Activated CD8-positive, alpha-beta memory T cell treated with anti-CD3 and anti-CD28 coated beads, Interleukin-2, amount 50 U/mL, for 48 hours (primary cell): ENCODE measurements around the gene ITPR3.

Source experiments
- DNase-seq: peaks from one replicate; pipeline ENCODE4 v3.0.0-alpha.2; 2020

ITPR3 gene

DNA sequence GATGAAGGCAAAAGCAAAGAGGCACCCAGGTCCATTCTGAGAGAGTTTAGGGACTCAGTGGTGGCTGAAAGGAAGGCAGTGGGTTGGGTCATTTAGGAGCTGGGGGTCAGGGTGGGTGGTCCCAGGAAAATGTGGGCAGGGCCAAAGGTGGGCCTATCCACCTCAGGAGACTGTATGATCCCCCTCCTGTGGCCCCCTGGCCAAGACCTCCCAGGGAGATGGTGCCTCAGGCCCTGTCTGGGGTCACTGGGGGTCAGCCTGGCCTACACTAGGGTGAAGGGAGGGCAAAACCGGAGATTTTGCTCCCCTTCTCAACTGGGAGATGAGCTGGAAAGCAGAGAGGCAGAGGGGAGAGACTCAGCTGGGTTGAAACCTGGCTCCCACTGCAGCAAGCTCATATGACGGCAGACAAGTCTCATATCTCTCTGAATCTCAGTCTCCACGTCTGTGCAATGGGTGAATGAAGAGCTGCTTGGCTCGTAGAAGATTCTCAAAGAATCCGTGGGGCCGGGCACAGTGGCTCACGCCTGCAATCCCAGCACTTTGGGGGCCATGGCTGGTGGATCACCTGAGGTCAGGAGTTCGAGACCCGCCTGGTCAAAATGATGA is 29.6 kb upstream of the ITPR3 start:
- DNase-seq = no peak

DNA sequence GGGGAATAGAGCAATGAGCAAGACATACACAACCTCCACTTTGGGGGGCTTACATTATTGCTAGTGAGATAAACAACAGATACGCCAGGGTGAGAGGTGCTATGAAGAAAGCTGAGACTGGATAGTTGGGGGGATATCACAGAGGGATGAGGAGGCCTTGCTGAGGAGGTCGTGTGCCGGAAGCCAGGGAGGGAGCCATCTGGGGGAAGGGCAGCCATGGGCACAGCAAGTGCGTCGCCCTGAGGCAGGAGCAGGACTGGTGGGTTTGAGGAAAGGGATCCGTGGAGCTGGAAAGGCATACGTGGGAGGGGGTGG is 28.9 kb upstream of the ITPR3 start:
- DNase-seq = peak; percentile 54

DNA sequence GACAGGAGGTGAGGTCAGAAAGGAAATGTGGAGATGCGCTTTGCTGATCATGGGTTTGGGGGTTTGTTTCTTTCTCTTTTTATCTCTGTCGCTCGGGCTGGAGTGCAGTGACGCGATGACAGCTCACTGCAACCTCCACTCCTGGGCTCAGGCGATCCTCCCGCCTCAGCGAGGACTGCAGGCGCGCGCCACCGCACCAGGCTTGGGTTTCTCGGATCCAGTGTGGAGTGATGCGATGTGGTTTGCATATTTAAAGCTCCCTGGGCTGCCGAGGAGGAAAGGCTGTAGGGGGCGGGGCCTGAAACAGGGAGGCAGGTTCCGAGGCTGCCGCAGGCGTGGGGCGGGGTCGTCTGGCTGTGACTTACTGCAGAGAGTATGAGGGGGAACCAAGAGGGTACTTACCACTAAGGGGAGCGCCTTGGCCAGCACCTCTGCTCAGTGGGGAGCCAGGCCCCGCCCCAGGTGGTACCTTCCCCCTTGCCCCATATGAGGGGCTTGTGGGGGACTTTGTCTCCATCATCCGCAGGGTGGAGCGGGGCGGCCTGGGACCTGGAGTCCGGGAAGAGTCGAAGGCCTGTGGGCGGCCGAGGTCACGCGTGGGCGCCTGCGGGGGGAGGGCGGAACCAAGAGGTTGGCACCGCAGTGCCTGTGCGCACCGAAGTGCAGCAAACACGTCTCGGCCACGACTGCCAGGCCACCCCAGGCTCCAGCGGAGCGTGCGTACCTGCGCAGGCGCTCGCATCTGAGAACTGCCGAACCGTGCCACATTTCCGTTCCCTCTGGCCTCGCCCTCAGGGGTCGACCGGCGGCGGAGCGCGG is 28.3 kb upstream of the ITPR3 start:
- peak; percentile 75 for DNase-seq

DNA sequence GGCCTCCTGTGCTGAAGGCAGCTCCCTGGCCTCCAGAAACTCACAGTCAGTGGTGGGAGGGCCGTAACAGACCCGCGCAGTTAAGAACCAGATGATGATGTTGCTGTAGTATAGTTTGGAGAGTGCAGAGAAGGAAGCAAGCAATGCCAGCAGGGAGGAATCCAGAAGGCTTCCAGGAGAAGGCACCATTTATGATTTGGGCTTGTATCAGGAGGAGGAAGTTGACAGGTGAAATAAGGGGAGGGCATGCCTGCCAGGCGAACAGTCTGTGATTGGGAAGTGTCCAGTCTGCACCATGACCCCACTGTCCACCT is 27.8 kb upstream of the ITPR3 start:
- no peak for DNase-seq

DNA sequence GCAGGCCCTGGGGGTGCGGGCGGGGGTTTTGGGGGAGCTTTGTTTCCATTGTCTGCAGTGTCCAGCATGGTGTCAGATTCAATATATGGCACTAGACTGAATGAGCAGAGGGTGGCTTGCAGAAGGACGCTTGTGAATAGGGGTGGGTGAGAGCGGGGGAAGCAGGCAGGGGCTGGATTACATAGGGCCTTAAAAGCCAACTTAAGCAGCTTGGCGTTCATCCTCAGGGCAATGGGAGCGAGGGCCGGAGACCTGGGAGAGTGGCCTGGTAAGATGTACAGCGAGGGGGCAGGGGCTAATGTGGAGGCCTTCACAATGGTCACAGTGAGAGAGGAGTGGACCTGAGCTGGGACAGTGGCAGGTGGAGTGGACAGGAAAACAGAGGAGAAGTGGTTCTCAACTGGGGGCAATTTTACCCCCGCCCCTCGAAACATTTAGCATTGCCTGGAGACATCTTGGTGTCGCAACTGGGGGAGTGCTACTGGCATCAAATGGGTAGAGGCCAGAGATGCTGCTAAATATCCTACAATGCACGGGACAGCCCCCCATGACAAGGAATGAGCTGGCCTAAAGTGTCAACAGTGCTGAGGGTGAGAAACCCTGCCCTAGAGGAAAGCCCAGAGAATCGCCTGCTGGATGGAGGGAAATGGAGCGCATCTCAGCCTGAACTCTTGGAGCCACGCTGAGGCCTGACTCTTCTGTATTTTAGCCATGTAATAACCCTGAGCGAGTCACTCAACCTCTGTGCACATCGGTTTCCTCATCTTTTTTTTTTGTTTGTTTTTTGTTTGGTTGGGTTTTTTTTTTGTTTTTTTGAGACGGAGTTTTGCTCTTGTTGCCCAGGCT is 25.9 kb upstream of the ITPR3 start:
- peak; percentile 46 for DNase-seq

DNA sequence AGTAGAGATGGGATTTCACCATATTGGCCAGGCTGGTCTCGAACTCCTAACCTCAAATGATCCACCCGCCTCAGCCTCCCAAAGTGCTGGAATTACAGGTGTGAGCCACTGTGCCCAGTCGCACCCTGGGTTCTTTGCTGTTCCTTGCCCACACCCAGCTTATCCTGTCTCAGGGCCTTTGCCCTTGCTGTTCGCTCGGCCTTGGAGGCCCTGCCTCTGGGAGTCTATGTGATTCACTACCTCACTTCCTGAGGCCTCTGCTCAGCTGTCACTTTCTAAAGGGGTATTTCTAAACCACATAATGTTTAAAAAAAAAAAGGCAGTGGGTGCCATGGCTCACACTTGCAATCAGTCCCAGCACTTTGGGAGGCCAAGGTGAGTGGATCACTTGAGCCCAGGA is 24.2 kb upstream of the ITPR3 start:
- peak; percentile 62 for DNase-seq

DNA sequence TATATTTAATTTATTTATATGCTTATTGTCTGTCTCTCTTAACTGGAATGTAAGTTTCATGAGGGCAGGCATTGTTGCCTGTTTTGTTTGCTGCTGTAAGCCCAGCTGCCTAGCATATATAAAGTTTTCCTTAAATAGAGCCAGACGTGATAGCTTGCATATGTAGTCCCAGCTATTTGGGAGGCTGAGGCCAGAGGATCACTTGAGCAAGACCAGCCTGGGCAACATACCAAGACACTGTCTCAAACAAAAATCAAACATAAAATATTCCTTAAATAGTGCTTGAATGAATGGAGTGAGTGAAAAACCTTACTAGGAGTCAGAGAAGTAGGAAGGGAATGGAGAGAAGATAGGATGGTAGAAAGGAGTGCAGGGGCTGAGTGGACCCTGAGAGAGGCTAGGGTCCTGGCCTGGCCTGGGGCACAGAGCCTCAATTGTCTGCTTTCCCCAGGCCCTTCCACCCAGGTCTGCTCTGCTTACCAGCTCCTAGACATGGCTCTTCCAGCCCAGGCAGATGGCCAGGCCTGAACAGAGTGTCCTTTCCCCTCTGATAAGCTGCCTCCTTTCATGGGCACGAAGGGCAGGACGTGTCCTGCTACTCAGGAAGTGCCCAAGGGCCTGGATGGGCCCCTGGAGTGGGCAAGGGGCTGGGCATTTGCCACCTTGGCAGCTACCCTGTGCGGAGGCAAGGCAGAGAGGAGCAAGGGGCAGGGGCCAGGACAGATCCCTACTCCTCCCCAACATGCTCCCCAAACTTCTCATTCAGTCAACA is 23.4 kb upstream of the ITPR3 start:
- peak; percentile 49 for DNase-seq

DNA sequence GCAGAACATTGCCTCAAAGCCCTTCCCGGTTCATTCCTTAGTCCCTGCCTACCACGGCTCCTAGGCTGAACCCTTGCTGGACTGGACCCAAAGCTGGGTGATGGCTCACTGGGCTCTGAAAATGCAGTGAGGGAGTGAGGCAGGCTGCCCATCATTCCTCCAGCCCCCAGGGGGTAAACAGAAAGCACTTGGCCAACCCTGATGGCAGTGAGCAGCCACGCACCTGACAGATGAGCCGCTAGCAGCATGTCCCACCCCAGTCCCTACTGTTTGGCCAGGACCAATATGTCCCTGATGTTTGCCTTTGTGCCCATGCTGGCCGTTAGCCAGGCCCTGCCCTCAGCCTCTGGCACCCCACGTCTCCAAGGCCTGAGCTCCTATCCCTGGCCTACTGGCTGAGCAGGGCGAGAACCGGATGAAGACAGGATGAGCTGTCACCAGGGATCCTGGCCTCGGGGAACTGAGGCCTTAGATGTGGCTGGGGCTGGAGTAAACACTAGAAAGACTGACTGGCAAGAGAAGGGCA is 21.6 kb upstream of the ITPR3 start:
- DNase-seq = no peak

DNA sequence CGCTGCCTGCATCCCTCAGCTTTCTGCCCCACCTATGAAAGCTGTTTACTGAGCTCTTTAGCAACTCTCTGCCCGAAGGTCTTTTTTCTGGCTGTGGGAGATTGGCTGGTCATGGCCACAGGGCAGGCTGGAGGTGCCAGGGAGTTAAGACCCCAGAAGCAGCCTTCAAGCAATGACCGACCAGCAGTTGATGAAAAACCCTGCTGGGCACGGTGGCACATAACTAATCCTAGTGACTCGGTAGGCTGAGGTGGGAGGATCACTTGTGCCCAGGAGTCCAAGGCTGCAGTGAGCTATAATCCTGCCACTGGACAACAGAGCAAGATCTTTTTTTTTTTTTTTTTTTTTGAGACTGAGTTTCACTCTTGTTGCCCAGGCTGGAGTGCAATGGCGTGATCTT is 20.4 kb upstream of the ITPR3 start:
- DNase-seq = no peak

DNA sequence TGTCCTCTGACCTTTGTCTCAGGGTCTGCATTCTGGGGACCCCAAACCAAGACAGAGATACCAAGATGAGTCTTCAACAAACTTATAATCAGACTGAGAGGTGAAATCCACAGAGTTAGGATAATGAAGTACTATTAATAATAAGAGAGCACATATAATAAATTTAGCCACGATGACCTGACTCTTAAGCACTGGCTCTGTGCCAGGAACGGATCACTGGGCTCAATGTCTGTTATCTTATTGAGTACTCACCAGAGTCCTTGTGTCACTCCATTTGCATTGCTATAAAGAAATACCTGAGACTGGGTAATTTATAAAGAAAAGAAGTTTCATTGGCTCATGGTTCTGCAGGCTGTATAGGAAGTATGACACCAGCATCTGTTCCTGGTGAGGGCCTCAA is 18.9 kb upstream of the ITPR3 start:
- no peak for DNase-seq

DNA sequence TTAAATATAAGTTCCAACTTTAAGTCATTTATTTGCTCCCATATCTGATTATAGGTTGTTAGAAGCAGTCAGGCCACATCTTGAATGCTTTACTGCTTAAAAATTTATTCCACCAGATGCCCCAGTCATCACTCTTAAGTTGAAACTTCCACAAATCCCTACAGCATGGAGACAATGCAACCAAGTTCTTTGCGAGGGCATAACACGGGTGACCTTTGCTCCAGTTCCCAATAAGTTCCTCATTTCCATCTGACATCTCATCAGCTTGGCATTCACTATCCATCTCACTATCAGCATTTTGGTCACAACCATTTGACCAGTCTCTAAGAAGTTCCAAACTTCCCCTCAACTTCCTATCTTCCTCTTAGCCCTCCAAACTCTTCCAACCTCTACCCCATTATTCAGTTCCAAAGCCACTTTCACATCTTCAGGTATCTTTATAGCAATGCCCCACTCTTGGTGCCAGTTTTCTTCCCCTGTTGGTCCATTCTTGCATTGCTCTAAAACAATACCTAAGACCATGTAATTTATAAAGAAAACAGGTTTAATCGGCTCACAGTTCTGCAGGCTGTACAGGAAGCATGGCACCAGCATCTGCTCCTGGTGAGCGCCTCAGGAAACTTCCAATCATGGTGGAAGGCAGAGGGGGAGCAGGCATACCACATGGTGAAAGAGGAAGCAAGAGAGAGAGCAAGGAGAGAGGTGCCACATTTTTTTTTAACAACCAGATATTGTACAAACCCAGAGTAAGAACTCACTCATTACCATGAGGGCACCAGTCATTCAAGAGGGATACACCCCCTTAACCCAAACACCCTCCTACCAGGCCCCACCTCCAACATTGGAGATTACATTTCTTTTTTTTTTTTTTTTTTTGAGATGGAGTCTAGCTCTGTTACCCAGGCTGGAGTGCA is 15.9 kb upstream of the ITPR3 start:
- DNase-seq = no peak

DNA sequence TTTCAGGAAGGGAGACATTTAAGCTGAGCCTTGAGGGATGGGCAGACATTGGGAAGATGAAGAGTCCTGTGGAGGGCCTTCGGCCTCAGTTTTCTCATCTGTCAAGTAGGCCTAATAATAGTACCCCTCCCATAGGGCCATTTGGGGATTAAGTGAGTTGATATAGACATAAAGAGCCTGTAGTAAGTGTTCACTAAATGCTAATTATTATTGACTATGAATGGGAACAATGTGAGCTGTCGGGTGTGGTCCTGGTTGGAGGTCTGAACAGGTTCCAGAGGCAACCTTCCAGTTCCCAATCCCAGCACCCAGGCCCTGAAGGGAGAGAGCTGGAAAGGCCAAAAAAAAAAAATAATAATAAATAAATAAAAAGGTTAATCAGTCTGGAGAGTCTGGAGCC is 14.5 kb upstream of the ITPR3 start:
- DNase-seq = no peak

DNA sequence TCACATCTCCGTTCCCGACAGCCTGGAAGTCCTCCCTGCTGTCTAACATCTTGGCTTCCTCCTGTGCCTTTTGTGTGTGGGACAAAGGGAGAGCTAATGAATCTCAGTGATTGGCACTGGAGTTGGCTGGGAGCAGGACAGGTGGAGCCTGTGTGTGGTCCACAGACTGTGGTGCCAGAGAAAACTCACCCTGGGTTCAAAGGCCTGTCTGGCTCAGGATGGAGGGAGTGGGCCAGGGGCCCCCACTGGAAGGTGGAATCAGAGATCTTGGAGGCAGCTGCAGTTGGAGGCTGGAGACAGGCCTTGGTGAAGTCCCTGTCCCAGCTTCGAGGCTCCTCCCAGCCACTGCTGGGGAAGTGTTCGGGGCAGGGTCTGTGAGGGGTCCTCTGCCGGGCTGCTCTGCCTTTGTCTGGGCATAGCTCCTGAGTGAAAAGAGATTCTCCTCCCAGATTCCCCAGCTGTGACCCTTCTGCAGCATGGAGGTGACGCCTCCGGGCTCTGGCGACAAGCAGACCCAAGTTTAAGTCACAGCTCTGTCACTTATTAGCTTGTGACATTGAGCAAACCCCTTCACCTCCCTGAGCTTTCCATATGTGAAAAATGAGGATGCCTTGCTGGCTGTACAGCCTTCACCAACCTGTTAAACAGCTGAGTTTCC is 13.9 kb upstream of the ITPR3 start:
- no peak for DNase-seq

DNA sequence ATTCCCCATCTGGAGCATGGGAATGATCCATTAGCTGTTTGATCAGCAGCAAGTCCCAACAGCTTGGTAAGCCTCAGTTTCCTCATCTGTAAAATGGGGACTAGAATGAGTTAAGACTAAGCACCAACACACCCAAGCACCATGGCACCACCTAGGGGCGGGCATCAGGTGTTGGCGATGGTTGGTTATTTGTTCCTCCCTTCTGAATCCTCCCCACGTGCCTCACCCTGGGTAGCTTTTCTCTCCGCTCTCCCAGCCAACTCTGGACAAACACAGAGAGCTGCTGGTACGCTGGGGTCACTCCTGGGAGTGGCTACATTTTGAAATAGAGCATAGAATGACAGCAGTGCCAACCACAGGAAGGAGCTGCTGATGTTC is 13.3 kb upstream of the ITPR3 start:
- no peak for DNase-seq

DNA sequence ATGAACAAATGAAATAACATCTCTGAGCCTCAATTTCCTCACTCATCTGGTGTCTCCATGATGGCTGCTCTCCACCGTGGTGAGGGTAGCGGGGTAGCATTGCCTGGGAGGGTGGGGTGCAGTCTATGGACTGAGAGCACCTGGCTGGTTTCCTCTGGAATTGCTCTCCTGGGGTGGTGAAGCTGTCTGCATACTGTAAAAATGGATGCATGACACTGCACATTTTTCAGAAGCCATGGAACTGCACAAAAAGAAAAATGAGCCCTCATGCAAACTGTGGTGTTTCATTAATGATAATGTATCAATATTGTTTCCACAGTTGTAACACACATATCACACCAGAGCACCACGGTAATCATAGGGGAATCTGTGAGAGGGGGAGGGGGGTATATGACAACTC is 12.1 kb upstream of the ITPR3 start:
- DNase-seq = no peak

DNA sequence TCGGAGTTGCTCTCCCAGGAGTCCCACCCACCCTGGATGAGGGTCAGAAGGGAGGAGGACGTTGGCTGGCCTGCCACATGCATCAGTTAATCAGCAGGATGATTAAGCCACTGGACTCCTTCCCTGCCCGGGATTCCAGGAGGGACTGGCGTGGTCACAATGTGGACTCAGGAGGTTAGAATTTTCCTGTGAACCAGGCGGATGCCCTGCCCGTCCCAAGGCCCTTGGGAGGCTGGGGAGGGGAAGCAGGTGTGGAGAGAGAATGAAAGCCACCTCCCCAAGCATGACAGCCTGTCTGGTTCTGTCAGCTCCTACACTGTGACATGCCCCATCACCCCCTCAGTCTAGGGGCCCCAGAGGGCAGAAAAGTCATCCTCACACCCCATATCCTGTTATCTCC is 11.6 kb upstream of the ITPR3 start:
- DNase-seq = no peak

DNA sequence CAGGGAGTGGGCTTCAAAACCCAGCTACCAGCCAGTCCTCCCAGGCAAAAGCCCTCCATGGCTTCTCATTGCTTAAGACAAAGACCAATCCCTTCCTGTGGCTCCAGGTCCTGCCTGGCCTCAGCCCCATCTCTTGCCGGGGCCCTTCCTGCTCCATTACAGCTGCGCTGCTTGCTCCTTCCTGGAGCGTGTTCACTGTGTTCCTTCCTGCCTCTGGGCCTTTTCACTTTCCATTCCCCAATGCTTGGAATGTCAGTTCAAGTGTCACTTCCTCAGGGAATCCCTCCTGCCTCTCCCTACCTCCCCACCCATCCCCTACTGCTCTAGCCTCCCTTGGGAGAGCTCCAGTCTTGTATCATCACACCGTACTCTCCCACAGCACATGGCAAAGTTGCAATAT is 11.1 kb upstream of the ITPR3 start:
- no peak for DNase-seq

DNA sequence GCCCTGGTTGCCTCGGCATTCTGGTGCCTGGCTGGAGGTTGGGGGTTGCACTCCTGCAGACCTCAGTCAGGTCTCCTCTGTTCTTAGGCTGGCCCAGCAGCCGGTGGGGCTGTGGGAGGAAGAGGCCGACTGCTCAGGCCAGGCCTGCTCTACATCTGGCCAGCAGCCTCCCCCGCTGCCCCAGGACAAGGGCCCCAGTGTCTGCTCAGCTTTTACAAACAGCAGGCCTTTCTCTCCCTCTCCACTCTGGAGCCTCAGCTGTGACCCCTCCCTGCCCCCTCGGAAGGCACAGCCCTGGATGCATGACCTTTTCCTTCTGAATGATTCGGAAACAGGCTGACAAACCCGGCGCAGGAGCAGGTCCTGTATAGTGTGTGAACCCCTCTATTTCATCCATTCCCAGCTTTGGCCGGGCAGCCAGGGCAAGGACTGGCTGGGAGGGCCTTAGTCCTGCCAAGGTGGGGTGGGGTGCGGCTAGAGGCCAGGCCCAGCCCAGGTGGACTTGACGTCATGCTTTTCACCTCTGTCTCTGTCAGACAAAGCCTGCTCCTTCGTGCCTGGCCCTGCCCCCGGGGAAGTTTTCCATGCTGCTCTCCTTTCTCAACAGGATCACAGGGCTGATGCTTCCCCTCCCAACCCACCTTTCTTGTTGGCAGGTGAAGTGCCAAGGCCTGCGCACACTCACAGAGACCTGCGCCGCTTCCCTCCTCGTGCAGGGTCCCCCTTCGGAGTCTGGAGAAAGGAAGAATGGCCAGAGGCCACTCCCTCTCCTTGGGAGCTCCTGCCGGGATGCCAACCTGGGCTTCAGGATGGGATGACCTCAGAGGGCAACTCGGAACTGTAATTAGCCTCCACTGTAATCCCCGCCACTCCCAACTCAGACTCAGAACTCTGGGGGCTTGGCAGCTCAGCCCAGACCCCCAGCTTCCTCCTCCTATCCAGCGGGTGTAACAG is 10.1 kb upstream of the ITPR3 start:
- no peak for DNase-seq

DNA sequence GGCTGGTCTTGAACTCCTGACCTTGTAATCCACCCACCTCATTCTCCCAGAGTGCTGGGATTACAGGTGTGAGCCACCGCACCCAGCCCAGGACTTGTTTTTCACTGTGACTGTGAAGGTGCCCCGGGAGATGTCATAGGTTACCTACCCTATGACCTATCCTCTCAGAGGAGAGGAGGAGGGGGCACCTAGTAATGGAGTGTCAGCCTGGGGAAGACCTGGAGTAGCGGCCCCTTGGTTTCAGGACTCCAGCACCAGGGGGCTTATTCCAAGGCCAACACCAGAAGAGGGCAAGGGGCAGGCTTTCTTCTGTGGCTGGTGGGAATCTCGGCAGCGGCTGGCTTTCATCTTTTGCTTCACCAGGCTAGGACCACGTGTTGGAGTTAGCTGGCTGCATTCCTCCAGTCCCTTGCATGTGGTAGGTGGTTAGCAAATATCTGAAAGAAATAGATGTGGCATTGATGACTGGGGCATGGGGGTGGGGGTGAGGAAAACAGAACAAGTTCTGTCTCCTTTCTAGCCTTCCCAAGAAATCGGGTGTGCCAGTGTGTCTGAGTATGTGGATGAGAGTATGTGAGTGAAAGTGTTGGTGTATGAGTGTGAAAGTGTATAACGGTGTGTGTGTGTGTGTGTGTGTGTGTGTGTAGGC is 7.9 kb upstream of the ITPR3 start:
- DNase-seq = no peak

DNA sequence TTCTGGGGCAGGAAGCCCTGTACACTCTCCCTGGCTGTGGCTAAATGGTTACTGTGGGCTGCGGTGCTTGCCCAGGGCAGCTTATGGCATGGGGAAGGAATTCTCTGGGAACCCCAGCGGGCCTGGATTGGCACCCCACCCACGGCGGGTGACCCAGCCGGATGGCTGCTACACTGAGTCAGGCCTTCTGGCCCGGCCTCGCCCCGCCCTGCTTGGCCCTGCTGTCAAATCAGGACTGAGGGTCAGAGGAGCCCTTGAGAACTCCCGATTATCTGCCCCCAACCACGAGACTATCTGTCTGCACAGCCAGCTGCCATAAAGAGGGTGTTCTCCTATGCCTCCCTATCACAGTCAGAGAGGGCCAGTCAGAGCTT is 7.3 kb upstream of the ITPR3 start:
- no peak for DNase-seq
